GM21528 (cell line): Measurements from ENCODE around the gene TRIP11.

ENCODE experiments used
- ATAC-seq: cut with Tn5 transposase; IDR thresholded peaks from one replicate; pipeline ENCODE4 v1.9.1; 2021; ENCODE audit warnings: mild to moderate bottlenecking, moderate library complexity; ENCODE audit not compliant: unreplicated experiment, low FRiP score

Gene TRIP11

DNA sequence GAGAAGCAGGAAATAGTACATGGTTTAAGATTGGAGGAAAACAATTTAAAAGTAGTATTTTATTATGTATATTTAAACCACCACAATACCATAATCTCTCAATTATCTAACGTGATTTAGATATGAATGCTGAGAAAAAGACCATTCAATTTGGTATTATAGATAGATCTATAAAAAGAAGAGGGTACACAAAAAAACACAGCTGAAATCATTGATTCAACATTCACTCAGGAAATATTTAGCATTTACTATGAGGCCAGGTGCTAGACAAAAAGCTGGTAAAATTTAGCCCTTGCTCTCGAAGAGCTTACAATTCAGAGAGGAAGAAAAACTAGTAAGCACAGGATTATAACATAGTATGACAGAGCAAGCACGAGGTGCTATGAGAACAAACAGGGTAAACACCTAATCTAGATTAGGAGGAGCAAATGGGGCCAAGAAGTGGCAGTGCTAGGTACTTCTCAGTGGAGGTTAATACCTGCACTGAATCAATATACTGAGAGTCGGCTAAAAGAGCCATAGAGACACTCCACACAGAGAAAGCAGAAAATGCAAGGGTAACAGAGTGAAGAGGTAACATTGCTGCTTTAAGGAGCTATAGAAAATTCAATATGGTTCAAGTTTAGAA, 27.6 kb downstream of the TRIP11 start:
- ATAC-seq = no peak

DNA sequence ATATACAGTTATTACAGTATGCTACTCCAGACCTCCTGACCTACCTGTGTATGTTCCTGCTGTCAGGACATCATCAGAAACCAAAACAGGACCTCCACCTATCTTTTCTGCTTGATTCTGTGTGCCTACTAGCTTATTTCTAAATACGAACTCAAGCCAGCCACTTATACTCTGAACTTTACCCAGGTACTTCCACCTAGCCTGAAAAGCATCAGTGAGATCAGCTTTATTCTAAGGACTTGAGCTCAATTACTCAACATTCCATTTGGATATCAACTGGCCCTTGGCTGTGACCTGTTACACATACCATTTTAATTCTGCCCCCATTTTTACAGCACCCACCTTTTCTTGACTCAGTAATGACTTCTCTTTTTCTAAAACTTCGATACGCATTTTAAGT, 29.2 kb downstream of the TRIP11 start:
- ATAC-seq = no peak

DNA sequence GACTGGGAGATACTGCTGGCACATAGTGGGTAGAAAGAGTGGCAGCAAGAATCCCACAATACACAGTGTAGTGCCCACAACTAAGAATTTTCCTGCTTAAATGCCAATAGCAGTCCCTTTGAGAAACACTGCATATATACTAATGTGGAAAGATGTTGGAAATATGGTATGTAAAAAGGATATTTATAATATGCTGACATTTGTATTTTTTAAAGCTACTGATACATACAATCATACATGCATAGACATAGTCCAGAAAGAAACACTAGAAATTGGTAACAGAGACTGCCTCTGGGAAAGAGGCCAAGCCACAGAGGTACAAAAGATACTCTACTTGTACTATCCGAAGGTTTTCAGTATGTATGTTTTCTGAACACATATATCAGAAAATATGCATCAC, 30.3 kb downstream of the TRIP11 start:
- no peak for ATAC-seq

DNA sequence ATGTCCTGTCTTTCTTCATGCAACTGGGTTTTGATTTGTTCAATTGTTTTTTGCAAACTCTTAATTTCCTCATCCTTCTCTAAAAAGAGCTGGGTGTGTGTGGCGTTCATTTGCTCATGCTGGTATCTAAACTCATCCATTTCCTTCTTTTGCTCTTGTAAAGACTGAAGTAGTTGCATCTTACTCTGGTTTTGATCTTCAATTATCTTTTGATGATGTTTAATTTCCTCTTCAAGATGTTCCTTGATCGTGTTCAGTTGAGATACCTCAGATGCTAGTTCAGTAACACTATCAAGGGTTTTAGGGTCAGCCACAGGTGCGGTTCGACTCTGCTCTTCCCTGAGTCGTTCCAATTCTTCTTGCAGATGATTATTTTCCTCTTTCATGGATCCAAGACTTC, 34.8 kb downstream of the TRIP11 start:
- no peak for ATAC-seq

DNA sequence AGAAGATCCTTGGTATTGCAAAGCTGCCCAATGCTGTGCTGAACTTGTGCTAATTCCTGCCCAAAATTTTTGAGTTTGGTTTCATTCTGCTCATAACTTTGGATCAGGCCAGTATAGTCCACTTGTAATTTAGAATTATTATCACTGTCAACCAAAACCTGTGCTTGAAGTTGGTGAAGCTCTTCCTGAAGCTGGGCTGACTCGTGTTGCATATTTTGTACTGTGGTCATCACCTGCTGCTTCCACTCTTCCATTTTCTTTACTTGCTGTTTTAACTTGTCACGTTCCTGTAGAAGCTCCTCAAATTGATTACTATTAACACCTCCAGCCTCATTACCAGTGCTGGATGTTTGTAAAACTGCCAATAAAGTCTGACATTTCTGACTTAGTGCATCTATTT, 35.8 kb downstream of the TRIP11 start:
- no peak for ATAC-seq

DNA sequence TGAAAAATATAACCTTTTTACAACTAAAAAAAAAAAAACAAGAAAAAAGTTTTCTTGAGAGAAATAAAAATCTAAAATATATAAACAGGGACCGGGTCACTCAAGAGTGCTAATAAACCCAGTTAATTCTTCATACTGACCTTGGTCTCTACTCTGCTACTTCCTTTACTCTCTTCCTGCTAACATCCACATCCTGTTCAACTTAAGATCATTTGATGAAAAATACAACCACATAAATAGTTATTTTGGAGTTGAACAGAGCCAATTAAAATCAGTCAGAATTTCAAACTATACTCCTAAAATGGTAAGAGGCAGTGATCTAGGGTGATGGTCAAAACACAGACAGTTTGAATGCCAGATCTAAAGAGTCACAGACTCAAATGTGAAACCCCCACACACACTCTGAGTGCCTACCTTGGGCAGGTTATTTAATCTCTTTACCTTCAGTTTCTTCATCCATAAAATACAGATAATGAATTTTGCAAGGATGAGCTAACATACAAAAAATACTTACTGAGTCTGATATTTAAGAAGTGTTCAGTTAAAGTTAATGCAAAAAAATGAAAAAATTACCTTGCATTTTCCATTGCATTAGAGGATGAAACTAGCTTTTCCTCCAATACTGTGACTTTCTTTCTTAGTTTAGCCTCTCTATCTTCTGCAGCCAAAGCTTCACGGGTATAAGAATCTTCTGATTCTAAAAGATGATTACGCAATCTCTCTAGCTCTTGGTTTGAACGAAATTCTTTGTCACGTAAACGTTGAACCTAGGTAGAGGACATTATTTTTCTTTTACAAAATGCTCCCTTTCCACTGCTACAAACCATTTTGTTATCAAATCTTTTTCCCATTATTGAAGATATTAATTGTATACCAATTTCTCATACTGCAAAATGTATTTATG, 40.9 kb downstream of the TRIP11 start:
- ATAC-seq = no peak

DNA sequence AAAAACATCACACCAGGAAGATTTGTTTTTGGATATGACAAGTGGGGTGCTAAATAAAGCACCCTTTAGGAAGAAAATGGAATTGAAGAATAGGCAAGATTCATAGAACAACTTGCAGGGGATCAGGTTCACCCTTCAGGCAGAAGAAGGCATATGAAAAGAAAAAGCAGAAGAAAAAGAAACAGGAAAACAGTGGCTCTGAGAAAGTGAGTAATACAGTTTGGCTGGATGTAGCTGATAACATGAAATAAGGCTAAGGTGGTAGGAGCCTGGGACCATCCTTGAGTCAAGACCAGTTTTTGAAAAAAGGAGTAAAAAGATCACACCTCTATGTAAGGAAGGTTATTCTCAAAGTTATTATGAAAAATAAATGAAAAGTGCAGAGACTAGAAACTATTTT, 42.4 kb downstream of the TRIP11 start:
- no peak for ATAC-seq

DNA sequence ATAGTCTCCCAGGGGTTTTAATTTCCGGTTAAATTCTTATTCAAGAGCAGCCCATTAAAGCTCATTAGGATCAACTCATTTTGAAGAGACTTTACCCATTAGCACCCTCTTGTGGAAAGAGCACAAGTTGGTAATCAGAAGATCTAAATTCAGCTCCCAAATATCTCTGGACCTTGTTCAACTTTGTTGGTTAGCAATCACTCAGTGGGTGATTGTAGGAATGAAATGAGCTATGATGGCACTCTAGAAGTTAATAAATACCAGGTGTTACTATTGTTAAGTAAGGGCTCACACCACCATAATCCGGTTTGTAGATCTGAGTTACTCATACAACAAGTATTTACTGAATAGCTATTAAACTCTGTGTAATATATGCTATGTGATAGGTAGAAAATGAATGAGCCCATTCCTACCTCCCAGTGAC, 42.9 kb downstream of the TRIP11 start:
- no peak for ATAC-seq

DNA sequence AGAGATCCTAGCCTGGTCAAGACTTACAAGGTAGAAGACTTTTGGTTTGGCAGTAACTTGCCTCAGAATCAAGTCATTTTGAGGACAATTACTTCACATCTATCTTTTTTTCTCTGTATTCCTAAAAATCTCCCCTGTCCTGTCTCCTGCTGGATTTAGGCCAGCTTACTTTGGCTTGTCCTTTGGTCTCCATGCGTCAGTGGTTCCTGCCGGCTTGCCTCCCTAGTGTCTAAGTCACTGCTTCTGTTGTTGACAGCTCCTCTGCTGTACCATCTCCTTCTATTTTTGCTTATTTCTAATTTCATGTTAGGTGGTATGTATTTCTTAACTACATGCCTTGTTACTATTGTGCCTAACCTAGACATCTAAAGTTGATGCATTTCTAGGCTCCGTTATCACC, 52.7 kb downstream of the TRIP11 start:
- no peak for ATAC-seq

DNA sequence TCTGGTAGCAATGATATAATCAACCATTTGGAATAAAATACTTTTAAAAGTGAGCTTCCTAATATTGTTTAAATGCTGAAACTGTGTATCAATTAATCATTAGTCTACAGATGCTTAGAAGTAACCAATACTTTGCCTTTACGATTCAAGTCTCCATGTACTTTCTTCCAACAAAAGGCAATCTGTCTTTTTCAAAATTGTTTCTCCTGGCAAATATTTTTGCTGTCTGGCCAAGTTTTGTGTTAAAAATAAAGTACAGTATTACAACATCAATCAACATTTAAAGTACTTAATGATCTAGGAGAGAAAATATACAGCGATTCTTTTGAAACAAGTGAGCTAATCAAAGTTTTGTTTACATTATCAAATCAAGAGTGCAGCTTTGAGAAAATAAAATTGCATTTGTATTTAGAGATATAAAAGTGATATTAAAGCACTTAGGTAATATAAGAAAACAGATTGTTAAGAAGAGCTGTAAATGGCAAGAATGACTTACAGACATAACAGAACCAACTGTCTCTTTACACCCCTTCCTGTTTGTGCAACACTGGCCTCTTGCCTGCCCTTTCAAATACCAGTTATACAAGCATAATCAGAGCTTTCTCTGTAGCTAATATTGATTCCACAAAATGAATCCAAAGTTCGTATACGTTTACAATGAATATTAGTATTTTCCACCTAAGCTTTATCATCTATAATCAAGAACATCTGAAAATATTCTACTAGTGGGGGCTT, 54.2 kb downstream of the TRIP11 start:
- ATAC-seq = no peak

DNA sequence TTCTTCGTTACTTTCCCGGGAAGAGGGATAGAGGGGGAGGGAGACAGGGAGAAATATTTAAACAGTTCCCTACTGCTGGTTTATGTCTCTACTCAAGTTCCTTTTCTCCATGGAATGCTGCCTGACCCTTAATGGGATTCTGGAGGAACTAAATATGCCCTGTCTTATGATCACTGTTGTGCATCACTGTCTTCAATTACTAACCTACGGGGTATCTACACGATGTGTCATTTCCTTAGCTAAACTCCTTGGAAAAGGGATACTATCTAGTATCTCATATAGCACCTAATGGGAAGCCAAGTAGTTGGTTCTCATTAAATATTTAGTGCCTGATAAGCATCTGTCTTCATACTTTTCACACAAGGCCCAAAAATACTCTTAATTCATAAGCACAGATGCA, 54.9 kb downstream of the TRIP11 start:
- no peak for ATAC-seq

DNA sequence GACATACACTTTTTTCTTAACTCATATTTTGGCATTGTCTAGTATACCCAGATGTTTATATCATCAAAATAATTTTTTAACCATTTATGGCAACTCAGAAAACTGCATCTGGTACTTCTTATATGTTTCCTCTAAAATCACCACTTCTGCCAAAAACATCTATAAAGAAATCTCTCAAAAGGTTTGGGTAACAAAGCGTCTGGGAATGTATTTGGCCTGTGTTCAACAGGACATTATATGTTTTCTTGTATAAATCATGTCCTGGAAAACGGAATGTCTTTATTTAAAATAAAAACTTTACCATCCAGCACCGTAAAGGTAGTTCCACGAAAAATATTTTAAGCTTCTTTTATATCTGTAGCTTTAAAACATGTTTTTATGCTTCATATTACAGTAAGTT, 56.3 kb downstream of the TRIP11 start:
- ATAC-seq = no peak

DNA sequence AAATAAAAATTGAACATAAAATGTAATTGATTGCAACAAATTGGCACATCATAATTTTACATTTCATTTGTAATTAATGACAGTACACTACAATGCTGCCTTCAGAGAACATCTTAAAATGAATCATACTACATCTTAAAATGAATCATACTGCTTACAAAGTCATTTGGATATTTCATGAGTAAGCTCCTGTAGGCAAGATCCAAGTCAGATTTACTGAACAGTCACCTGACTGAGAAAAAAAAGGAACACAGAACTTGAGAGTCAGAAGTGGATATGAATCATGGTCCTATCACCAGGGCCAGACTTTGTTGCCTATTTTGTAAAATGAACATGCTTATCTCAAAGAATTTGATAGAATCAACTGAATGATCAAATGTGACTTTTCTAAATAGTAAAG, 59.7 kb downstream of the TRIP11 start:
- ATAC-seq = no peak

DNA sequence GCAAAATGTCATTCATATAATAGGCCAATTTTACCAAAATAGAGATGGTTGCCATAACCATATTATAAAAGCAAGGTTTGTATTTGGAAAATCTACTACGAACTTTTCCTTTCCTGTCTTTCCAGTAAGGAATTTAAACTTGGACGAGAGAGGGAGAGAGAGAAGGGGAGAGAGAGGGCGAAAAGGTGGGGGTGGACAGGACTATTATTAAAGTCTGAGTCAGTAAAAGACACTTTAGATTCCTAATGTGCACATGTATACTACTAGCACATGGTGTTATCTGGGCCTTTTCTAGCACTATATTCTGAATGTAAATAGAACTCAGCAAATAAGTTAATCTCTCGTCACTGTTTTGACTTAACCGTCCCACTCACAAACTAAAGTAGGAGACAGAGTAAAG, 62.0 kb downstream of the TRIP11 start:
- no peak for ATAC-seq

DNA sequence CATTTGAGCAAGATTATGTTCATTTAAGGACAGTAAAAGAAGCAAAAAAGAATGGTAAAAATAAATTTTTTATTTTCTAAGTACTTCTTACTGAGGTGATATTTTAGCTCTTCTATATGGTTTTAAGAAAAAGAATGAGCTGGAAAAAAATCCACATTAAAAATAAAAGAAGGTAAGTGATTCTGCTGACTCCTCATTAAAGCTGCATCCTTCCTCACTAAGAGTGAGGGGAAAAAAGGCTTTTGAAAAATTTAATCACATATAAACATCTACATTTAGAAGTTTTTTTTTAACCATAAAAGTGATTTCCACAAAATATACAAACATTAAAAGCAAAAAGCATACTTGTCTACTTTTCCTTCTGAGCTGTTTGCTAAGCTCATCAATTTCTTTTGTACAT, 64.1 kb downstream of the TRIP11 start:
- ATAC-seq = no peak

DNA sequence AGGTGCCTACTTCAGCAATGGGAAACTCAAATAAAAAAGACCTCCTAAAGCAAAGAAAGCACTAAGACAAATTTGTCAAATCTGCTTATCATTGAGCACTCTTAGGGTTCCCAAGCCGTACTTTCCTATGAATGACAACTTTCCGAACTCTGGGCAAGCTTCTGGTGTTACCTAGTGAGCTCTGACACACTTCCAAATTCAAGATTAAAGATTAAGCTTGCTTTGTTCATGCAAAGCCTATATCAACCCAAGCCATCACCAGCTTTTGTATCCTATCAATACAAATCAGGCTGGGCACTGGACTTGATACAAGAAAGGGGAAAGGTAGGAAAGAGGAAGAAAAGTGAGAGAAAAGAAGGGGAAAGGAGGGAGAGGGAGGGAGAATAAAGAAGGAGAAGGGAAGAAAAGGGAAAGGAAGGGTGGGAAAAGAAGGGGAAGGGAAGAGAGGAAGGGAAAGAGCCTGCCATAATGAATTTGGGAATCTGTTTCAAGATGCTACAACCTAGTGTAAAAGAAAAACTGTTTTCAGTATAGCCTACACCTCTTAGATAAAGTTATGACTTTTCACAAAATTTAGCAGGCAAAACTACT, 68.6 kb downstream of the TRIP11 start:
- no peak for ATAC-seq

DNA sequence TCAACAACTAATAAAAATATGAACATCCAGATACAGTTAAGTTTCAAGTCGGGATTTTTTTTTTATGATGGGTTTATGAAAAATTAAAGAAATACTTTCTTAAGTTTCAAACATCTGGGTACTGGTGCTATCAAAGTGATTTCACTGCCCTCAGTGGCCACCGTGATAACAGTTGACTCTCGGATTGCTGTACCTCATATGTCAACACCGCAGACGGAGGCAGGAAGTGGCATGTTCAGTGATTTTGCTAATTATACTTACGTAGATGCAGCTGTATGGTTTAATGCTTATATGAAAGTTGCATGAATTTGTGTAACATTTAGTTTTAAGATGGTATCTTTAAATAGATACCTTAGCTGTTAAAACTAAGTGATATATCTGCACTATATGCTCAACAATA, 71.6 kb downstream of the TRIP11 start:
- no peak for ATAC-seq

DNA sequence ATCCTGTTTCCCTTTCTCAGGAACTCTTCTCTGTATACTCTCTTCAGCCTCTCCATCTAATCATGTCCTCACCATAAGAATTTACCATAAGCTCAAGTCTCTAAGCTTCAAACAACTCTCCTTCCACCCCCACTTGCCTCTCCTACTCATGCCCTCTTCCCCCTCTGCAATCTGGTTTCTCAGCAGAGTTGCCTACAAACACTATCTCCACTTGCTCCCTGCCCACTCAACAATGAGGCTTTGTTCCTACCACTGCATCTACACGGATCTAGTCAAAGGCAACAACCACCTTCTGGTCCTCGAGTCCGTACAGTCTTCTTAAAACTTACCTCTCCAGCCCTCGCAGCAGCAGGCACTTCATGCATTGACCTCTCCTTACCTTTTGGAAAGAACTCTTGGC, 75.1 kb downstream of the TRIP11 start:
- ATAC-seq = no peak

DNA sequence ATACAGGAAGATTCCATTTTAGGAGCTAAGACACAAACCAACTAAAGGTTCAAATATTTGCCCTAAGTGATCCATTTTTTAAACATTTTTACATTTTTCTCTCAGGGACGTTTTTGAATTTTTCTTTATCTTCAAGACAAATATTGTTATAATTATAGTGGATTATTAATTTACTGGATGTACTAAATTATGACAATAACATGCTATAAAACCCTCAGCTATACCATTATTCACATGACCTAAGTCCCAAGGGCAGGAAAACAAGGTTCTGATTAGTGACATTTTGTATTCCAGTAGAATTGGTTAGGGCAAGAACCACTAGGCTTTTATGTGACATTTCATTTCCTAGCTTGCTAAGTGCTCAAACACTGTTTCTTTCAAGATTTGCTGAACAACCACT, 75.8 kb downstream of the TRIP11 start:
- no peak for ATAC-seq

DNA sequence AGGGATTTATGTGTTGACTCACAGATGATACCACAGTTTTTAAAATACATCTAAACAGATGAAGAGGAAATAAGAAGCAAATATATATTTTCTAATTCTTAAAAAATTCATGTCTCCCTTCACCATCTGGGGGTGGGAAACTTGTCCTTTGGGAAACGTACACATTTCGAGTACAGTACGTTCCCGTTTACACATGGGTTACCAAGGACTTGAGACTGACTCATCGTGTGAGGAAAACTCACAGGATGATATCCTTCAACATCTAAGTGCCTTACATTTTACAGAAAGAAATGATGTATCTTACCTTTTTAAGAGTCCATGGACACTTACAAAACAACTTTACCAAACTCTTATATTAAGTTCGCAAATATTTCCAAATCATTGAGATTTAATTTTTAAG, 76.4 kb downstream of the TRIP11 start:
- no peak for ATAC-seq
